HepG2 (cell line): ENCODE data around the gene ABCB6. TPM values are rescaled to one million over a fixed set of nuclear protein-coding genes. Genes with fewer than 3 reads are reported as not detected.
A peak's percentile ranks its signal among the peaks of the same experiment; 100 is the strongest.

Source experiments
- ATF7 ChIP-seq, 2 experiments: fragments of 450-650 bp in 1 of 2; sonication (generic) in 1 of 2; formaldehyde crosslinking in 1 of 2; IDR thresholded peaks; 2 replicates each; pipeline versions ENCODE4 v1.4.0 to v1.6.1; 2016 to 2020; ENCODE audit warnings: antibody characterized with exemption in 1 of 2, mild to moderate bottlenecking in 1 of 2, missing genetic modification reagents in 1 of 2
- CHD2 ChIP-seq: IDR thresholded peaks from 2 replicates; pipeline ENCODE4 v1.6.1; 2011; ENCODE audit warnings: low read depth, low read length, improper control_type of control experiment
- KLF12 ChIP-seq: sonication (generic); formaldehyde crosslinking; IDR thresholded peaks from 2 replicates; pipeline ENCODE4 v1.4.0; 2020; ENCODE audit warnings: missing genetic modification reagents, borderline replicate concordance
- POLR2G ChIP-seq: fragments of 200-400 bp; formaldehyde crosslinking; IDR thresholded peaks from 2 replicates; pipeline ENCODE4 v1.6.1; 2018; ENCODE audit warnings: mild to moderate bottlenecking, low read depth, low read length, moderate library complexity
- SIX4 ChIP-seq: sonication (generic); formaldehyde crosslinking; IDR thresholded peaks from 2 replicates; pipeline ENCODE4 v1.4.0; 2020; ENCODE audit warnings: missing genetic modification reagents
- TAF15 ChIP-seq: fragments of 200-400 bp; formaldehyde crosslinking; IDR thresholded peaks from one replicate; pipeline ENCODE4 v1.6.1; 2018; ENCODE audit warnings: mild to moderate bottlenecking, low read depth, low read length; ENCODE audit not compliant: poor library complexity, severe bottlenecking
- ZNF317 ChIP-seq: sonication (generic); formaldehyde crosslinking; IDR thresholded peaks from 2 replicates; pipeline ENCODE4 v1.5.0; 2020; ENCODE audit warnings: mild to moderate bottlenecking, missing genetic modification reagents
- ZNF530 ChIP-seq: sonication (generic); formaldehyde crosslinking; IDR thresholded peaks from 2 replicates; pipeline ENCODE4 v1.5.0; 2020; ENCODE audit warnings: low read depth, mild to moderate bottlenecking, missing genetic modification reagents
- polyA plus RNA-seq, 8 experiments: library from polyadenylated mRNA; depleted of rRNA in 3 of 8; stranded (reverse) in 7 of 8; unstranded in 1 of 8; fragments of >200 nt; fragmentation: Illumina TruSeq in 4 of 8; extraction: Trizol in 4 of 8; gene quantifications; 2 replicates each; pipeline versions ENCODE4 v1.2.1 to v1.2.3, GENCODE V29; 2011 to 2016; ENCODE audit warnings: low read depth in 4 of 8, missing spikeins in 1 of 8, mixed read lengths in 1 of 8; ENCODE audit not compliant: insufficient read depth in 1 of 8
- total RNA-seq, 5 experiments: library from RNA; depleted of rRNA; stranded (reverse); fragments of >200 nt; fragmentation: Illumina TruSeq; extraction: Trizol; gene quantifications; 2 replicates each; pipeline ENCODE4 v1.2.3, GENCODE V29; 2016; ENCODE audit warnings: low read depth in 1 of 5
- TF ChIP-seq, protein P1 (sequence below), 2 experiments: sonication (generic) in 1 of 2; formaldehyde crosslinking in 1 of 2; IDR thresholded peaks; 2 replicates each; pipeline versions ENCODE4 v1.6.1 to v1.9.0; 2014 to 2022; ENCODE audit warnings: antibody characterized with exemption in 1 of 2, borderline replicate concordance in 1 of 2, inconsistent platforms in 1 of 2, low read depth in 1 of 2, missing genetic modification reagents in 1 of 2
- TF ChIP-seq, protein P2 (sequence below): sonication (generic); formaldehyde crosslinking; IDR thresholded peaks from 2 replicates; pipeline ENCODE4 v1.8.0; 2022; ENCODE audit warnings: mild to moderate bottlenecking, missing genetic modification reagents, moderate library complexity
- TF ChIP-seq, protein P3 (sequence below): sonication (generic); formaldehyde crosslinking; conservative IDR thresholded peaks from 2 replicates; pipeline ENCODE4 v1.5.0; 2020; ENCODE audit warnings: missing genetic modification reagents
- TF ChIP-seq, protein P4 (sequence below): sonication (generic); formaldehyde crosslinking; IDR thresholded peaks from 2 replicates; pipeline ENCODE4 v1.5.1; 2020; ENCODE audit warnings: mild to moderate bottlenecking, missing genetic modification reagents, moderate library complexity
- TF ChIP-seq, protein P5 (sequence below): sonication (generic); formaldehyde crosslinking; IDR thresholded peaks from 2 replicates; pipeline ENCODE4 v1.5.1; 2020; ENCODE audit warnings: mild to moderate bottlenecking, moderate library complexity, missing genetic modification reagents
- TF ChIP-seq, protein P6 (sequence below): sonication (generic); formaldehyde crosslinking; IDR thresholded peaks from 2 replicates; pipeline ENCODE4 v1.8.0; 2022; ENCODE audit warnings: missing genetic modification reagents, mild to moderate bottlenecking, borderline replicate concordance

Gene ABCB6
- total and polyA plus RNA-seq, 2 of the 13 experiments (the other 11 are each of a cell fraction or from before 2014, with no cell fraction given): 91.1 to 137 TPM

DNA sequence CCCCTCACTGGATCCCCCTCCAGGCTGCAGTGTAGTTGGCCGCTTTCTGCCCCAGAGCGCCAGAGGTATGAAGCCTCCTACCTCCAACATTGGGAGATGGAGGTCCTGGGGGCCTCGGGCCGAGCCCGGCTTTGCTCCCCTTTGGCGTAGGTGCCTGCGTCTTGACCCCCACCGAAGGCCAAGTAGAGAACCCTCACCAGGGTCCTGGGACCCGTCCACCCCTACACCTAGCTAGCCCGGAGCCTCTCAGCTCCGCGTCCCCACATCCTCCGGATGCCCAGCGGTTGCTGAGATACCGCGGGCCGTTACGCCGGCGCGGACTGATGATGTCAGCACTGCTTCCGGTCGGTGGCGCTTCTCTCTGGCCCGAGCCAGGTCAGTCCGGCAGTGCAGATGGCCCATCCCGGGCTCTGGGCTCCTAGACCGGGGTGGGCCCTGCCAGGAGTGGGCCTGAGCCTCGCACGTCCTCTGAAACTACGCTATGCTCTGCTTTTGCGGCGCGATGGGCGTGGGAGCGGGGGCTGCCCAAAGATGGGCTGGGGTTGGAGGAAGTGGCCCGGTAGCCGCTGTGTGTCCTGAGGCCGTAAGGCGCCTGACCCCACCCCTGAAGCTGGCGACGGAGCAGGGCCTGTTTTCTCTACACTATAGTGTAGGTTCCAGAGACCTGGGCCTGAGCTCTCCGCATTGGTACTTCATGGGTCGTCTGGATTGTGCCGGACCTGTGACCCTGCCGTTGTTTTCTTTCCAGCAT is 26.6 kb upstream of the ABCB6 start, which contains the start of the genes GLB1L and STK16 (continued):
- TF ChIP-seq, protein P1, sequence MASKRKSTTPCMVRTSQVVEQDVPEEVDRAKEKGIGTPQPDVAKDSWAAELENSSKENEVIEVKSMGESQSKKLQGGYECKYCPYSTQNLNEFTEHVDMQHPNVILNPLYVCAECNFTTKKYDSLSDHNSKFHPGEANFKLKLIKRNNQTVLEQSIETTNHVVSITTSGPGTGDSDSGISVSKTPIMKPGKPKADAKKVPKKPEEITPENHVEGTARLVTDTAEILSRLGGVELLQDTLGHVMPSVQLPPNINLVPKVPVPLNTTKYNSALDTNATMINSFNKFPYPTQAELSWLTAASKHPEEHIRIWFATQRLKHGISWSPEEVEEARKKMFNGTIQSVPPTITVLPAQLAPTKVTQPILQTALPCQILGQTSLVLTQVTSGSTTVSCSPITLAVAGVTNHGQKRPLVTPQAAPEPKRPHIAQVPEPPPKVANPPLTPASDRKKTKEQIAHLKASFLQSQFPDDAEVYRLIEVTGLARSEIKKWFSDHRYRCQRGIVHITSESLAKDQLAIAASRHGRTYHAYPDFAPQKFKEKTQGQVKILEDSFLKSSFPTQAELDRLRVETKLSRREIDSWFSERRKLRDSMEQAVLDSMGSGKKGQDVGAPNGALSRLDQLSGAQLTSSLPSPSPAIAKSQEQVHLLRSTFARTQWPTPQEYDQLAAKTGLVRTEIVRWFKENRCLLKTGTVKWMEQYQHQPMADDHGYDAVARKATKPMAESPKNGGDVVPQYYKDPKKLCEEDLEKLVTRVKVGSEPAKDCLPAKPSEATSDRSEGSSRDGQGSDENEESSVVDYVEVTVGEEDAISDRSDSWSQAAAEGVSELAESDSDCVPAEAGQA (IDR thresholded peaks at IDR 0.05; ENCODE audit: low read depth): peak; percentile 92
- TF ChIP-seq, protein P1 (CRISPR knock-in tag; IDR thresholded peaks at IDR 0.05; ENCODE audit: borderline replicate concordance): no peak
- TF ChIP-seq POLR2G: peak; percentile 99
- no peak for TF ChIP-seq CHD2
- TF ChIP-seq, protein P2, sequence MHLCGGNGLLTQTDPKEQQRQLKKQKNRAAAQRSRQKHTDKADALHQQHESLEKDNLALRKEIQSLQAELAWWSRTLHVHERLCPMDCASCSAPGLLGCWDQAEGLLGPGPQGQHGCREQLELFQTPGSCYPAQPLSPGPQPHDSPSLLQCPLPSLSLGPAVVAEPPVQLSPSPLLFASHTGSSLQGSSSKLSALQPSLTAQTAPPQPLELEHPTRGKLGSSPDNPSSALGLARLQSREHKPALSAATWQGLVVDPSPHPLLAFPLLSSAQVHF: peak; percentile 47; the same call in 1 of the 2 replicates
- no peak for TF ChIP-seq ATF7 (IDR thresholded peaks at IDR 0.05)
- TF ChIP-seq ATF7 (CRISPR knock-in tag; IDR thresholded peaks at IDR 0.05): peak; percentile 75; the same call in 1 of the 2 replicates
- TF ChIP-seq ZNF317: peak; percentile 68; the same call in 1 of the 2 replicates
- peak; percentile 79 for TF ChIP-seq TAF15
- TF ChIP-seq, protein P3, sequence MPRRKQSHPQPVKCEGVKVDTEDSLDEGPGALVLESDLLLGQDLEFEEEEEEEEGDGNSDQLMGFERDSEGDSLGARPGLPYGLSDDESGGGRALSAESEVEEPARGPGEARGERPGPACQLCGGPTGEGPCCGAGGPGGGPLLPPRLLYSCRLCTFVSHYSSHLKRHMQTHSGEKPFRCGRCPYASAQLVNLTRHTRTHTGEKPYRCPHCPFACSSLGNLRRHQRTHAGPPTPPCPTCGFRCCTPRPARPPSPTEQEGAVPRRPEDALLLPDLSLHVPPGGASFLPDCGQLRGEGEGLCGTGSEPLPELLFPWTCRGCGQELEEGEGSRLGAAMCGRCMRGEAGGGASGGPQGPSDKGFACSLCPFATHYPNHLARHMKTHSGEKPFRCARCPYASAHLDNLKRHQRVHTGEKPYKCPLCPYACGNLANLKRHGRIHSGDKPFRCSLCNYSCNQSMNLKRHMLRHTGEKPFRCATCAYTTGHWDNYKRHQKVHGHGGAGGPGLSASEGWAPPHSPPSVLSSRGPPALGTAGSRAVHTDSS (CRISPR knock-in tag): no peak
- peak; percentile 85; the same call in 1 of the 2 replicates for TF ChIP-seq ZNF530 (CRISPR knock-in tag)
- TF ChIP-seq, protein P4, sequence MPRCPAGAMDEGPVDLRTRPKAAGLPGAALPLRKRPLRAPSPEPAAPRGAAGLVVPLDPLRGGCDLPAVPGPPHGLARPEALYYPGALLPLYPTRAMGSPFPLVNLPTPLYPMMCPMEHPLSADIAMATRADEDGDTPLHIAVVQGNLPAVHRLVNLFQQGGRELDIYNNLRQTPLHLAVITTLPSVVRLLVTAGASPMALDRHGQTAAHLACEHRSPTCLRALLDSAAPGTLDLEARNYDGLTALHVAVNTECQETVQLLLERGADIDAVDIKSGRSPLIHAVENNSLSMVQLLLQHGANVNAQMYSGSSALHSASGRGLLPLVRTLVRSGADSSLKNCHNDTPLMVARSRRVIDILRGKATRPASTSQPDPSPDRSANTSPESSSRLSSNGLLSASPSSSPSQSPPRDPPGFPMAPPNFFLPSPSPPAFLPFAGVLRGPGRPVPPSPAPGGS (CRISPR knock-in tag): peak; percentile 99
- TF ChIP-seq KLF12 (CRISPR knock-in tag): peak; percentile 79
- TF ChIP-seq, protein P5, sequence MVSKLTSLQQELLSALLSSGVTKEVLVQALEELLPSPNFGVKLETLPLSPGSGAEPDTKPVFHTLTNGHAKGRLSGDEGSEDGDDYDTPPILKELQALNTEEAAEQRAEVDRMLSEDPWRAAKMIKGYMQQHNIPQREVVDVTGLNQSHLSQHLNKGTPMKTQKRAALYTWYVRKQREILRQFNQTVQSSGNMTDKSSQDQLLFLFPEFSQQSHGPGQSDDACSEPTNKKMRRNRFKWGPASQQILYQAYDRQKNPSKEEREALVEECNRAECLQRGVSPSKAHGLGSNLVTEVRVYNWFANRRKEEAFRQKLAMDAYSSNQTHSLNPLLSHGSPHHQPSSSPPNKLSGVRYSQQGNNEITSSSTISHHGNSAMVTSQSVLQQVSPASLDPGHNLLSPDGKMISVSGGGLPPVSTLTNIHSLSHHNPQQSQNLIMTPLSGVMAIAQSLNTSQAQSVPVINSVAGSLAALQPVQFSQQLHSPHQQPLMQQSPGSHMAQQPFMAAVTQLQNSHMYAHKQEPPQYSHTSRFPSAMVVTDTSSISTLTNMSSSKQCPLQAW (CRISPR knock-in tag): peak; percentile 98
- 0 out of 2 replicates have a peak, but pooled peaks have one; percentile 29 for TF ChIP-seq SIX4 (CRISPR knock-in tag)
- TF ChIP-seq, protein P6, sequence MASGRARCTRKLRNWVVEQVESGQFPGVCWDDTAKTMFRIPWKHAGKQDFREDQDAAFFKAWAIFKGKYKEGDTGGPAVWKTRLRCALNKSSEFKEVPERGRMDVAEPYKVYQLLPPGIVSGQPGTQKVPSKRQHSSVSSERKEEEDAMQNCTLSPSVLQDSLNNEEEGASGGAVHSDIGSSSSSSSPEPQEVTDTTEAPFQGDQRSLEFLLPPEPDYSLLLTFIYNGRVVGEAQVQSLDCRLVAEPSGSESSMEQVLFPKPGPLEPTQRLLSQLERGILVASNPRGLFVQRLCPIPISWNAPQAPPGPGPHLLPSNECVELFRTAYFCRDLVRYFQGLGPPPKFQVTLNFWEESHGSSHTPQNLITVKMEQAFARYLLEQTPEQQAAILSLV (CRISPR knock-in tag): peak; percentile 99
